ENCODE measurements around the gene PHF21B.

The PHF21B gene

GRCh38 chr22:45010532-45010900 lies 711 bp upstream of the PHF21B start:
- DNase-seq = no peak

GRCh38 chr22:45008751-45009605 lies 827 bp downstream of the PHF21B start:
- no peak for DNase-seq

- DNase-seq = no peak
Observed at GRCh38 chr22:45008186-45008681, 1.6 kb downstream of the PHF21B start.

GRCh38 chr22:45007391-45008185 lies 2.2 kb downstream of the PHF21B start:
- DNase-seq = peak; percentile 21

GRCh38 chr22:45006964-45007390 lies 2.8 kb downstream of the PHF21B start:
- no peak for DNase-seq

GRCh38 chr22:45006111-45006963 lies 3.5 kb downstream of the PHF21B start:
- DNase-seq = no peak

- DNase-seq = no peak
Observed at GRCh38 chr22:45001653-45002052, 8.2 kb downstream of the PHF21B start.

- DNase-seq = no peak
Observed at GRCh38 chr22:45000330-45000729, 9.5 kb downstream of the PHF21B start.

GRCh38 chr22:44999687-45000086 lies 10.1 kb downstream of the PHF21B start:
- no peak for DNase-seq

GRCh38 chr22:44999231-44999630 lies 10.6 kb downstream of the PHF21B start:
- no peak for DNase-seq

GRCh38 chr22:44998296-44998695 lies 11.5 kb downstream of the PHF21B start:
- no peak for DNase-seq

GRCh38 chr22:44997060-44997459 lies 12.7 kb downstream of the PHF21B start:
- no peak for DNase-seq

- DNase-seq = no peak
Observed at GRCh38 chr22:44996648-44997047, 13.2 kb downstream of the PHF21B start.

- DNase-seq = no peak
Observed at GRCh38 chr22:44996120-44996519, 13.7 kb downstream of the PHF21B start.

- DNase-seq = no peak
Observed at GRCh38 chr22:44995715-44996114, 14.1 kb downstream of the PHF21B start.

- DNase-seq = no peak
Observed at GRCh38 chr22:44995105-44995514, 14.7 kb downstream of the PHF21B start.

GRCh38 chr22:44994399-44995104 lies 15.3 kb downstream of the PHF21B start:
- no peak for DNase-seq

GRCh38 chr22:44992166-44992565 lies 17.6 kb downstream of the PHF21B start:
- DNase-seq = no peak

- no peak for DNase-seq
Observed at GRCh38 chr22:44991218-44991617, 18.6 kb downstream of the PHF21B start.

- DNase-seq = no peak
Observed at GRCh38 chr22:44990810-44991209, 19.0 kb downstream of the PHF21B start.

- no peak for DNase-seq
Observed at GRCh38 chr22:44990328-44990727, 19.5 kb downstream of the PHF21B start.

- DNase-seq = no peak
Observed at GRCh38 chr22:44988671-44989070, 21.1 kb downstream of the PHF21B start.

Data from fibroblast of skin of right biceps (primary cell).